AG09309 (cell line): ENCODE results near the gene STYXL1.

ENCODE experiments used
- DNase-seq: peaks from one replicate; pipeline ENCODE4 v3.0.0-alpha.2; 2010; ENCODE audit warnings: low read depth
- H3K4me3 ChIP-seq: 2 replicates; pipeline ENCODE4 v1.5.1; 2011; ENCODE audit warnings: mild to moderate bottlenecking, low read depth, low read length, moderate library complexity; ENCODE audit not compliant: control insufficient read depth
- TF ChIP-seq, protein P1 (sequence below): IDR thresholded peaks from 2 replicates; pipeline ENCODE4 v1.5.1; 2011; ENCODE audit warnings: mild to moderate bottlenecking, low read depth, low read length, inconsistent platforms; ENCODE audit not compliant: insufficient read depth, control insufficient read depth; ENCODE audit errors: missing control alignments

STYXL1 gene

DNA sequence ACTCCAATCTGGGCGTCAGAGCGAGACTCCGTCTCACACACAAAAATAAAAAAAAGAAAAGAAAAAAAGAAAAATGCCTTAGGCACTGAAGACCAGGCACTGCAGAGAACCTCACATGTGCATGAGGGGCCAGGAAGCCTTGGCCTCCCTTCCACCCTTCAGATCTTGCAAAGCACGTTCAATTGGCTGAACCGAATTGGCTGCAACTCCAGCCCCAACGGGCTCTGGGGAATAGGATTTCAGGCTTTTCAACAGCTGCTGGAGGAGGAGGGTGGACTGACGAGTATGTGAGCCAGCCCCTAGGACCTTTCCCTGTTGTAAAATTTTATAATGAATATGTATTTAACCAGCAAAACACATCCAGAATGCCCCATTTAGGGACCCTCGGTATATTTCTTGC is 70.1 kb downstream of the STYXL1 start:
- H3K4me3 ChIP-seq: no peak overlapping the region
- TF ChIP-seq, protein P1, sequence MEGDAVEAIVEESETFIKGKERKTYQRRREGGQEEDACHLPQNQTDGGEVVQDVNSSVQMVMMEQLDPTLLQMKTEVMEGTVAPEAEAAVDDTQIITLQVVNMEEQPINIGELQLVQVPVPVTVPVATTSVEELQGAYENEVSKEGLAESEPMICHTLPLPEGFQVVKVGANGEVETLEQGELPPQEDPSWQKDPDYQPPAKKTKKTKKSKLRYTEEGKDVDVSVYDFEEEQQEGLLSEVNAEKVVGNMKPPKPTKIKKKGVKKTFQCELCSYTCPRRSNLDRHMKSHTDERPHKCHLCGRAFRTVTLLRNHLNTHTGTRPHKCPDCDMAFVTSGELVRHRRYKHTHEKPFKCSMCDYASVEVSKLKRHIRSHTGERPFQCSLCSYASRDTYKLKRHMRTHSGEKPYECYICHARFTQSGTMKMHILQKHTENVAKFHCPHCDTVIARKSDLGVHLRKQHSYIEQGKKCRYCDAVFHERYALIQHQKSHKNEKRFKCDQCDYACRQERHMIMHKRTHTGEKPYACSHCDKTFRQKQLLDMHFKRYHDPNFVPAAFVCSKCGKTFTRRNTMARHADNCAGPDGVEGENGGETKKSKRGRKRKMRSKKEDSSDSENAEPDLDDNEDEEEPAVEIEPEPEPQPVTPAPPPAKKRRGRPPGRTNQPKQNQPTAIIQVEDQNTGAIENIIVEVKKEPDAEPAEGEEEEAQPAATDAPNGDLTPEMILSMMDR: no peak
- no peak for DNase-seq

DNA sequence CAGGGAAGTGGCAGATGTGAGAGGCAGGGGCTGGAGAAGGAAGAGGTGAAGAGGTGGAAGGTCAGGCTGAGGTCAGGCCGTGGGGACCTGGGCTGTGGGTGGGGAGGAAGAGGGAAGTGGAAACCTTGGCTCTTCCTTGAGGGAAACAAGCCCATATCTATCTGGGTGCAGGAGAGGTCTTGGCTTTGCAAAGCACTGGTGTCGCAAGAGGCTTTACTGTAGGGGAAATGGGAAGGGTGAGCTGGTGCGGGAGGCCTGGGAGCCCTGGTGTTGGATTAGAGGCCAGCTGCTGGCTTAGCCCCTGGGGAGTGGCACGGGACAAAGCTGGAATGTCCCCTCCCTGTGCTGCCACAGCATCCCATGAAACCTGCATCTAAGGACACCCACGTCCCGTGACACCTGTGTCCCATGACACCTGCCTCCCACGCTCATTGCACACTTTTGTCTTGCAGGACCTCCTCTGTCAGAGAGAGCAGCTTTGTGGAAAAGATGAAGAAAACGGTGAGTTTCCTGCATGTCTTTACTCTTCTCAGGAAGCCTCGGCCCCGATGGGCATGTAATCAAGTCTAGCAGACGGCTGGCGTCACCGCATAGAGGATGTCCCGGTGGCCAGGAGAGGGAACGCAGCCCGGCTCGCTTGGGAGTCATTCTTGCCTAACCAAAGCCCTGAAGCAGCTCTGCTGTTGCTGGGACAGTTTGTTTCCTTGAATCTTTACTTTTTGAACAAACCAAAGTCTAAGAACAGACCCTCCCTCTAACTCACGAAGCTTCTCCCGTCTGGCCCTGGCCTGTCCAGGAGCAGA is 75.6 kb downstream of the STYXL1 start:
- TF ChIP-seq, protein P1: no peak
- H3K4me3 ChIP-seq: no peak overlapping the region
- DNase-seq: no peak

DNA sequence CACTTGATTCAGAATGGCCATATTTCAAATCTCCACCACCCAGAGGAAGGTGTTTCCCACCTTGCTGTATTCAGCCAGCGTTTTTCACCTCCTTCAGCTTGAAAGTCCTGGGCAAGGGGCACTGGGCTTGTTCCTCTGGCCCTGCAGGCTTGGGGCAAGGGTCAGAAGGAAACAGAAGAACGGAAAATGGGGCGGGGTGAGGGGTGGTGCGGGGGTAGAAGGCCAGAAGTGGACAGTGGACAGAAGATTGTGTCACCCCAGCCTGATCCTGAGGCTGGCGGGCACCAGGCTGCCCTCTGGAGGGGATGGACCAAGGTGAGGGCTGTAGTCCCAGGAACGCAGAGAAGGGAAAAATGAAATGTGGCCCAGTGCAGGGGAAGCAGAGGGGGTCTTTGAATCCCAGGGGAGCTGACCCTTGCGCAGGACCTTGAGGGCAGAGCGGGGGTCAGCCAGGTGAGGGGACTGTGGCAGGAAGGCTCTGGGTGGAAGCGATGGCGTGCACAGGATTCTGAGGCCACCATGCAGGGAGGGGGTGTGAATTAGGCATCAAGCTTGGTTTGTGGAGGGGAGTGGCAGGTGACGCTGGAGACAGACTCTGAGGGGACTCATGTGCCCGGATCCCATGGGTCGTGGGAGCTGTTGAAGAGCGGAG is 76.4 kb downstream of the STYXL1 start:
- H3K4me3 ChIP-seq: no peak overlapping the region
- TF ChIP-seq, protein P1: no peak
- DNase-seq: no peak

DNA sequence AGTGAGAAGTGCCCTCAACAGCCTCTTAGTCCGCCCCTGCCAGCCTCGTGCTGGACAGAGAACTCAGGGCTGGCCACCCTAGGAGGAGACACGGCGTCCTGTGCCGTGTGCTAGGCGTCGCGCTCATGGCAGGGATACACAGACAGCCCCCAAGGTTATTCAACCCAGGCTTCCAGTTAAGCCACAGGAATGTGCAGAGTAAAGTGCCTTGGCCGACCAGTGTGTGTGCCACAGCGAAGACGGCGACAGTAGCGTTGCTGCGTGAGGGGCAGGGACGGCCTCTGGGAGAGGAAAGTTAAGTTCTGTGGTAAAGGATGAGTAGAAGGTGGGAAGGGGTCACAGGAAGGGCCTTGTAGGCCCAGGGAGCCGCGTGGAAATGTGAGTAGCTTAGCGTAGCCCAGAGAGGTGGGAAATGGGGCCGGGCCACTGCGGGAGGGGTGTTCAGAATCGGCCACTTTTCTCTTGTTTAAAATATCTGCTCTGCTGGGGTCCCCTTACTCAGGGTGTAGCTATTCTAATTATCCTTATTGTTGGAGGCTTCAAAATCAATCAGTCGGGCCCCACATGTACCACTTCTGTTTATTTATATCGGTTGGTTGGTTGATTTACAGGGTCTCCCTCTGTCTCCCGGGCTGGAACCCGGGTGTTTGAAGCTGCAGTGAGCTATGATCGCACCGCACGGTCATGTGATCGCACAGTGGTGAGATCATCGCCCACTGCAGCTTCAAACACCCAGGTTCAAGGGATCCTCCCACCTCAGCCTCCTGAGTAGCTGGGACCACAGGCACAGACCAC is 77.9 kb downstream of the STYXL1 start:
- DNase-seq: no peak
- no peak overlapping the region for H3K4me3 ChIP-seq
- TF ChIP-seq, protein P1: no peak

DNA sequence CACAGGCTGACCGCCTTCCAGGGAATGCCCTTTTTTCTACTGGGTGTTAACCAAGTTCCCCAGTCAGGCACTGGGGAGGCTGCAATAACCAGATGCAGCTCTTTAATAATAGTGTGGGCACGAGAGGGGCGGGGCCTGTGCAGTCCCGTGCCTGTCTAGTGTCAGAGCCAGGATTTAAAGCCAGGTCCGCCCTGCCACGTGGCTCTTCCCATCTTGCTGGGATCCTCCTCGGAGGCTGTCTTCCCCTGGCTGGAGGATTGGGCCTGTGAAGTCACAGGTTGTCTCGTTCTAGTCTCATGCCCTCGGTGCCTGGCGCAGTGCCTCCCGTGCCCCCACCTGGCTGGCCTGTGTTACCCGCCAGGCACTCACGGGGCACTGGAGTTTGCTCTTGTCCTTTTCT is 78.6 kb downstream of the STYXL1 start:
- TF ChIP-seq, protein P1: no peak
- no peak for DNase-seq

DNA sequence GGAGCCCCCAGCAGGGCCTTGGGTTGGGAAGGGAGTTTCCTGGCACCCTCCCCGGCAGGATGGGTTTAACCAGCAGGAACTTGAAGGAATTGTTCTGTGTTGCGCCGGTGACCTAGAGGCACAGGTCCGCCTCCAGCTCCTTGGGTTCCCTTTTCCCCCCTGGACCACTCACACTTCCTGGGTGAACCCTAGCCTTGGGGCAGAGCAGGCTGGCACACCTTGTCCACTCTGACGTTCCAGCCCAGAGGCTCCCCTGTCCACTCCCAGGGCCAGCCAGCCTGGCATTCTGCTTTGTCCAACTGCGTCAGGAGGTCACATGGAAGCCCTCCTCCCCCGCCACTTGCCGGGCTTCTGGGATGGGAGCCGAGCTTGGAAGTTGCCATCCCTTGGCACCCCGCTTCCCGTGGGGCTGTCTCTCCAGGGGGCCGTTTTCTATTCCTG is 79.2 kb downstream of the STYXL1 start:
- no peak for DNase-seq
- TF ChIP-seq, protein P1: no peak
- no peak overlapping the region for H3K4me3 ChIP-seq

More for the DNA sequence above, 78.6 kb downstream of the STYXL1 start:
- no peak overlapping the region for H3K4me3 ChIP-seq
